CD4-positive, alpha-beta T cell treated with Interleukin-10 for 1 hour (primary cell): ENCODE measurements around the gene TSEN34.
"Not testable (repeated sequence)": the region's sequence is repeated elsewhere in the genome, so short reads cannot be mapped to it uniquely, and the experiment has no call there.

Experiments used
- DNase-seq: peaks from one replicate; pipeline ENCODE4 v3.0.0-alpha.2; 2020

TSEN34 gene

DNA sequence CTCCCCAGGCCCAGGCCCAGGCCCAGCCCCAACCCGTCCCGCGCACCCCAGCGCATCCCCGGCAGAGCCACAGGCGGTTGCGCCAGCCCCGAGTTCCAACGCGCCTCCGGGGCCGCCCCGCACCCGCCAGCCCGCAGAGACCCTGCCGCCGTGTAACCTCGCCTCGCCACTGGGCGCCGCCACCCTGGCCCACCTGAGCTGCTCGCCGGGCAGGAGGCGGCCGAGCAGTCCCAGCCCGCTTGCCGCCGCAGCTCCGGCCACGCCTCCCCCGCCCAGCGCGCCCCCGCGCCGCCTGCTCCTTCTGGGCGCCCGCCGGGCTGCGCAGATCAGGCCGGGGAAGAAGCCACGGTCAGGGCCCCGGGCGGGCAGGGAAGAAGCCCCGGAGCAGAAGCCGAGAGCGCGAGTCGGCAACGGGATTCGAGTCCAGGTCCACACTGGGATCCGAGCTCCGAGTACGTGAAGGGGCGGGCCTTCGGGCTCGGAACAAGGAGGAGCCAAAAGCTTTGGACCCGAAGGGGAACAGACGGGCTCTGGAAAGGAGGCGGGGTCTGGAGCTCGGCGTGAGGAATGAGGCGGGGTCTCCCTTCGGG lies 1.9 kb upstream of the TSEN34 start, which contains the start of gene MBOAT7:
TSS of gene MBOAT7 (minus strand) at position 436 of the 590 bp plus-strand sequence. CDS start 1,072 bp downstream, outside the sequence.
- no peak for DNase-seq

DNA sequence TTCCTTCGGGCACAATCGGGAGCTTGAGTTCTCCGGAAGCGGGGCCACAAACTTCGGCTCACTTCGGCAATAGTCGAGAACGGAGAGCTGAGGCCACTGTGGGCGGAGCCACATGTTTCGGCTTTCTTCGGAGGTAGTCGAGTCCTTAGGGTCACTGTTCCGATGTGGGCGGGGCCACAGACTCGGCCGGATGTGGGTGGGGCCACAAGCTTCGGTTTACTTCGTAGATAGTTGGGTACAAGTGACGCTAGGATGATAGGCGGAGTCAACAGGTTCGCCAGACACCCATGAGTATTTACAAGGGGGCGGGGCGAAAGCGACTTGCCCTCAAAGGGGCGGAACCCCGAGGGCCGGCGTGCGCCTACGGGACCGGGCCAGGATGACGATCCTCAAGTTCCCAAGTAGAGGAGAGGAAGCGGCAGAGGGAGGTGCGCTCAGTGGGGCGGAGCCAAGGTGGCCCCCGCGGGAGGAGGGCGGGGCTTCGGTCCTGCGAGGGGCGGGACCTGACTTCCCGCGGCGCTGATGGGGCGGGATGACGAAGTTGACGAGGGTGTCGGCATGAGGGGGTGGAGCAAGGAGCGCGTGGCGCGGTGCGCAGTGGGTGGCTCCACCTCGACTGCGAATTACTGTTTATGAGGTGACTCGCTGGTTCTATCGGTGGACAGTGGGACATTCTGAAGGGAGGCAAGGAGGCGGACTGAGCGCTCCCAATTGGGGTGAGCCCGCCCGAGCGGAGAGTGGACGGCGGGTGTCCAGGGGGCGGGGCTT lies 1.2 kb upstream of the TSEN34 start:
- DNase-seq = peak; percentile 100

DNA sequence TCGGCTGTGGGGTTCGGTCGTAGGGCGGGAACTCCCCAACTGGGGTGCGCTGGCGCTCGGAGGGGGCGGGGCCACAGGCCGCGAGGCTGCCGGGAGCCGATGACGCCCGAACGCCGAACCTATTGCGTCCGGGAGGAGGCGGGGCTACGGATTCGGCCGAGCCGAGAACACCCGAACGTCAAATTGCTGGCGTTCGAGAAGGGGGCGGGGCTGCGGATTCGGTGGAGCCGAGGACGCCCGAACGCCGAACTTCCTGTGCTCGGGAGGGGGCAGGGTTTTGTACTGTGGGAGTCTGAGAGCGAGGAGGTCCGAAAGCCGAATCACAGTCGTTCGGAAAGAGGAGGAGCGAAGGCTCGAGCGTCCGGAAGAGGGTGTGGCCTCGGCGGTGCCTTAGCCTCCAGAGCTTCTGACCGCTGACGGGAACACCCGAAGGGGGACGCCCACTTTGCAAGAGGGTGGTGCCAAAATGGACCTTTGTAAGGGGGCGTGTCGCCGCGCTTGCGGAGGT lies 551 bp upstream of the TSEN34 start:
- DNase-seq = peak; percentile 100

DNA sequence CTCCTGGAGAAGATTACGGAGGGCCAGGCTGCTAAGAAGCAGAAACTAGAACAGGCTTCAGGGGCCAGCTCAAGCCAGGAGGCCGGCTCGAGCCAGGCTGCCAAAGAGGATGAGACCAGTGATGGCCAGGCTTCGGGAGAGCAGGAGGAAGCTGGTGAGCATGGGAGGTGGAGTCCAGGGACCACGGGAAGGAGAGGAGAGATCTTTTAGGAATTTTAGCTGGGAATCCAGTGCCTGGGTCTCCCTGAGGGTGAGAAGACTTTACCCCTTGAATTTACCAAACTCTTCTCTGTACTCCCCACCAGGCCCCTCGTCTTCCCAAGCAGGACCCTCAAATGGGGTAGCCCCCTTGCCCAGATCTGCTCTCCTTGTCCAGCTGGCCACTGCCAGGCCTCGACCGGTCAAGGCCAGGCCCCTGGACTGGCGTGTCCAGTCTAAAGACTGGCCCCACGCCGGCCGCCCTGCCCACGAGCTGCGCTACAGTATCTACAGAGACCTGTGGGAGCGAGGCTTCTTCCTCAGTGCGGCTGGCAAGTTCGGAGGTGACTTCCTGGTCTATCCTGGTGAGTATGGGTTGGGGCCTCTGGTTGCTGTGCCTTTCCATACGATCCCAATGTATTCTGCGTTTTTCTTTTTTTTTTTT lies 824 bp downstream of the TSEN34 start:
- DNase-seq = no peak

DNA sequence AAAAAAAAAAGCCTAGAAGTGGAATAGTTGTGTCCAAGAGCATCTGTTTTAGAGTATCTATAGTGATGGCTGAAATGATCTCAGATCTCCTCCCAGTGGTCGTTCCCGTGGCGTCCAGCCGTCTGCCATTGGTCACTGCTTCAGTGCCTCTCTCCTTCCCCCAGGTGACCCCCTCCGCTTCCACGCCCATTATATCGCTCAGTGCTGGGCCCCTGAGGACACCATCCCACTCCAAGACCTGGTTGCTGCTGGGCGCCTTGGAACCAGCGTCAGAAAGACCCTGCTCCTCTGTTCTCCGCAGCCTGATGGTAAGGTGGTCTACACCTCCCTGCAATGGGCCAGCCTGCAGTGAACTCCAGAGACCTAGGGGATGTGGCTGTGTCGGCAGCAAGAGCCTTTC lies 1.9 kb downstream of the TSEN34 start:
- no peak for DNase-seq

DNA sequence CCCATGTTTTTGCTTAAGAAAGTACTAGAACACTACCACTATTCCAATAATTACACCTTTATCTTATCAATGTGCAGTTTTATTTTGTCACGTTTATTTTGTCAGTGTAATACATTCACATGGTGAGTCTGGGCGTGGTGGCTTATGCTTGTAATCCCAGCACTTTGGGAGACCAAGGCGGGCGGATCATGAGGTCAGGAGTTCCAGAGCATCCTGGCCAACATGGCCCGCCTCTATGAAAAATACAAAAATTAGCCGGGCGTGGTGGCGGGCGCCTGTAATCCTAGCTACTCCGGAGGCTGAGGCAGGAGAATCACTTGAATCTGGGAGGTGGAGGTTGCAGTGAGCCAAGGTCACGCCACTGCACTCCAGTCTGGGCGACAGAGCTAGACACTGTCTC lies 3.4 kb downstream of the TSEN34 start:
- not testable (repeated sequence) for DNase-seq

DNA sequence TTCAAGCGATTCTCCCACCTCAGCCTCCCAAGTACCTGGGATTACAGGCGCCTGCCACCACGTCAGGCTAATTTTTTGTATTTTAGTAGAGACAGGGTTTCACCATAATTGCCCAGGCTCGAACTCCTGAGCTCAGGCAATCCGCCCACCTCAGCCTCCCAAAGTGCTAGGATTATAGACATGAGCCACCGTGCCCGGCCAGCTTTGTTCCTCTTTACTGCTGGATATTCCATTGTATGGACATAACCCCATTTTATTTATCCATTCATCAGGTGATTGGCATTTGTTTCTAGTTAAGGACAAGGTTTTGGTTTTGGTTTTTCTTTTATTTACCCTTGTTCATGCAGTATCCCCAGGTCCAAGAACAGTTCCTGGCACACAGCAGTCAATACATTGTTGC lies 5.4 kb downstream of the TSEN34 start:
- DNase-seq = no peak

DNA sequence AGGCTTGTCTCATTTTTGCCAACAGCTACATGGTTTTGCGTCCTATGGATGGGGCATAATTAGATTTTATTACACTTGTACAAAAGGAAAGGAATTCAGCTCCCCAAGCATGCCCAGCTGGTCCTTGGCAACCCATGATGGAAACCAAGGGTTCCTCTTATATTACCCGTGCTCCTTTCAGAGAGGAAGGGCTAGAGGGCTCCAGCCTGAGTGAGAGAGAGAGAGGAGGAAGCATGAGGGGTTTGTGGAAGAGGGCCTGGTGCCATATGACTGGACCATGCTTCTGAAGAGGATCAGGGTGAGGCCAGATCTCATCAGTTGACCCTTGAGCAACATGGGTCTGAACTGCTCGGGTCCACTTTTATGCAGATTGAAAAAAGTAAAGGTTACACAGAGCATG lies 6.0 kb downstream of the TSEN34 start:
- no peak for DNase-seq

DNA sequence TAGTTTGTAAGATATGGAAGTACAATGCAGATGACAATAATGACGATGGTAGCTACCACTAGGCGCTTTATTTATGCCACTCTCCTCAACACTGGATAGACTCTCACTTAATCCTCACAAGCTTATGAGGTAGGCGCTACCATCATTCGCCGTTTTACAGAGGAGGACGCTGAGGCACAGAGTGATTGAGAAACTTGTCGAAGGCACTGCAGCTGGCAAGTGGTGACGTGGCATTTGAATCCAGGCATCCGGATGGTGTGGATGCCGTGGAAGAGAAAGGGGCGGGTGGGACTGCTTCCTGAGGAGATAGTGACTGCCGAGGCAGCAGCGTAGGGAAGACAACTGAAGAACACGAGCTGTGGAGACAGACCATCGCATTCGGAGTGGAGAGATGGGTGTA lies 8.3 kb downstream of the TSEN34 start:
- DNase-seq = no peak

DNA sequence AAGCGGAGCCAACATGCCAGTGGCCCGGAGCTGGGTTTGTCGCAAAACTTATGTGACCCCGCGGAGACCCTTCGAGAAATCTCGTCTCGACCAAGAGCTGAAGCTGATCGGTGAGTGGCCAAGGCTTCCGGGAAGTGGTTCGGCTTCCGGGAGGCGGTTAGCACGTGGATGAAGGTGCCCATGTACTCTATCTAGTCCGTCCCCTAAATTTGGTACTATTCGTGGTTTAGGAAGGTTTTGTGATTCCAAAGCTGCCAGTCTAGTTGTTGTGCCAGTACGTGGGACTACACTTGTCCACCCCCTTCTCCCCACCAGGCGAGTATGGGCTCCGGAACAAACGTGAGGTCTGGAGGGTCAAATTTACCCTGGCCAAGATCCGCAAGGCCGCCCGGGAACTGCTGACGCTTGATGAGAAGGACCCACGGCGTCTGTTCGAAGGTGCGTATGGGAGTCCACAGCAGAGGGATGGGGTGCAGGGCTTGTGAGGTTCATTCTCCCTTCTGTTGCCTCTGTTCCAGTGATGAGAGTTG lies 10.1 kb downstream of the TSEN34 start:
- no peak for DNase-seq

DNA sequence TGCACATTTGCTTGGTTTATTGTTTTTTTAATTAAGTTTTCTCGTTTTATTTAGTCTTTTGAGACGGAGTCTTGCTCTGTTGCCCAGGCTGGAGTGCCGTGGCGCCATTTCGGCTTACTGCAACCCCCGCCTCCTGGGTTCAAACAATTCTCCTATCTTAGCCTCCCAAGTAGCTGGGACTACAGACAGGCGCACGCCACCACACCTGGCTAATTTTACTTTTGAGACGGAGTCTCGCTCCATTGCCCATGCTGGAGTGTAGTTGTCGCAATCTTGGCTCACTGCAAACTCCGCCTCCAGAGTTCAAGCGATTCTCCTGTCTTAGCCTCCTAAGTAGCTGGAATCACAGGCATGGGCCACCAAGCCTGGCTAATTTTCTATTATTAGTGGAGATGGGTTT lies 10.9 kb downstream of the TSEN34 start:
- no peak for DNase-seq

DNA sequence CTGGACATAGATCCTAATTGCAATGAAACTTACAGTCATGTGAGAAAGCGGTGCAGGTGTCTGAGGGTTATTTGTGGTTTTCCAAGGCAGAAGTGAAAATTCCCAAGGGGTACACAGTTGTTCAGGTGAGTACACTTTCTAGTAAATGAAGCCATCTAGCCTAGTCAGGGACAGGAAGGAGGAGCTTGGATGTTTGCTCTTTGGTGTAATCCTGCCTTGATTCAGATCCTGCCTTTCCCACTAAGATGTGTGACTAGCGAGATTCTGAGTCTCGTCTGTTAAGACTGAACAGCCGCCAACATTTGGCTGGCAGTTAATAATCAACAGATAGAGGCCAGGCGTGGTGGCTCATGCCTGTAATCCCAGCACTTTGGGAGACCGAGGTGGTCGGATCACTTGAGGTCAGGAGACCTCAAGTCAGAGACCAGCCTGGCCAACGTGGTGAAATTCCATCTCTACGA lies 12.1 kb downstream of the TSEN34 start:
- DNase-seq = no peak

DNA sequence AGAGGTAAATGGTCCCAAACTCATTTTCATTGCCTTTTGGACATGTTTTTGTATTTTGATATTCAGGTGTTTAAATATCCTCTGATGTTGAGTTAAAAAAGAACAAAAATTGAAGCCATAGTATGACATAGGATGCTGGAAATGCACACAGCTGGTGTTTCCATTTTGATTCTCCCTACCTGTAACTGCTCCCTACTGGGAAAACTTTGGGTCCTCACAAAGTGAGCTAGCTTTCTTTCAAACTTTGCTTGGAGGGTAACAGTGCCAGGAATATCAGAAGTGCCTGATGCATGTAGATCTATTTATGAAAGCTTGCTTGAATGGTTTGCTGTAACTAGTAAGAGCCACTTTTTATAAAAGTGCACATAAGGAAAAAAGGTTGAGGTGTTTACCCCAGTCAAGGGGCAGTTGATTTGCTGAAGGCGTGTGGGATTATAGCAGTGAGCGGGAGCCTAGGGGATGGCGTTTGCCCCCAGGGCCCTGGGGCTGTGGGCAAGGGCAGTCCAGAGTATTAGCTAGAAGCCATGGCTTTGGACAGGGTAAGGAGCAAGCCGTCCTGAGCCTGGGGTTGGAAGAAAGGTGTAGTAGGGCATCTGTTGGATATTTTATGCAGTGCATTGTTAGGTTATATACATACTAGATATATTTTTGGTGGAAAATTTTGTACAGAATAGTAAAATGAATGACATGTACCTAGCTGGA lies 13.8 kb downstream of the TSEN34 start:
- DNase-seq = no peak

DNA sequence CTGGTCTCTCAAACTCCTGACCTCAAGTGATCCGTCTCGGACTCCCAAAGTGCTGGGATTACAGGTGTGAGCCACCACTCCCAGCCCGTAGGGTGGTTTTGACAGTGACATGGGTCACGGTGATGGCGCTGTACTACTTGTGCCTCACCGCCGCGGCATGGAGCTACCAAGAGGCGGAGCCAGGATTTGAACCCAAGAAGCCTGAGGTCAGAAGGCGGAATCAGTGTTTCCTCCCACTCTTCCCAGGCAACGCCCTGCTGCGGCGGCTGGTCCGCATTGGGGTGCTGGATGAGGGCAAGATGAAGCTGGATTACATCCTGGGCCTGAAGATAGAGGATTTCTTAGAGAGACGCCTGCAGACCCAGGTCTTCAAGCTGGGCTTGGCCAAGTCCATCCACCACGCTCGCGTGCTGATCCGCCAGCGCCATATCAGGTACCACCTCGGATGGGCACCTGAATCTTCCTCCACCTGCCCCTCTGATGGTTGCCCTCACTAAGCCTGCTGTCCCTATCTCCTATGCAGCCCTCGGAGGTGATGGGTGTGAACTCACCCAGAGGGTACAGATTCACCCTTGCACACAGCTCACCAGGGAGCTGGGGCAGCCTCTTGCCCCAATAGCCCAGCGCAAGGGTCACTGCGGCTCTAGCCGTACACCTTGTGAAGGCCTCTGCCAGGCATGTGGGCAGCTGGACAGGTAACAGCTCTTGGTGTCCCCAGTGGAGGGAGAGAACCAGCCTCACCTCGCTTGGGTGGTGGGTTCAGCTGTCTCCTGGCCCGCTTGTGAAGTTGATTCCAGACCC lies 15.1 kb downstream of the TSEN34 start:
- no peak for DNase-seq

DNA sequence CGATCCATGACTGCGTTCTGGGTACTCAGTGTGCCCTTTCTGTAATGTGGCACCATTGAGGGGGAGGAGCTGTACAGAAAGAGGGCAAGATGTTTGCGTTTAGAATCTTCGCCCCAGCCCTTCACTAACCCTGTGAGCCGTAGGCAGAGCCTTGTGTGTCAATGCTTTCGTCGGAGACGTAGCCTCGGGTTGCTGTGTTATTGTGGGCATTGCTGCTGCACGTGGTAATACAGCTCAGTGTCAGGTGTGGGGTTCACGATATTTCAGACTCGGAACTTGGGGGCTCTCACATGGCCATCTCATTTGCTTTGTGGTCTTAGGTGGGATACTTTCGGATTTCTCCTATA lies 15.7 kb downstream of the TSEN34 start:
- no peak for DNase-seq

DNA sequence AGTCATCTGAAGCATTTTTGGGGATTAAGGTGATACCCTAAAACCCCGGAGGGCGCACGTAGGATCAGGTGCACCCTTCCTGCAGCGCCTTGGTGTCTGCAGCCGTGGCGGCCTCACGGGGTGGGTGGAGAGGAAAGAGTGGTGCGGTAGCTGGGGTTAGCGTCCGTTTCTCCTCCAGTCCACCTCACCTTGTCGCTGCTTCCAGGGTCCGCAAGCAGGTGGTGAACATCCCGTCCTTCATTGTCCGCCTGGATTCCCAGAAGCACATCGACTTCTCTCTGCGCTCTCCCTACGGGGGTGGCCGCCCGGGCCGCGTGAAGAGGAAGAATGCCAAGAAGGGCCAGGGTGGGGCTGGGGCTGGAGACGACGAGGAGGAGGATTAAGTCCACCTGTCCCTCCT lies 16.1 kb downstream of the TSEN34 start:
- DNase-seq = not testable (repeated sequence)

DNA sequence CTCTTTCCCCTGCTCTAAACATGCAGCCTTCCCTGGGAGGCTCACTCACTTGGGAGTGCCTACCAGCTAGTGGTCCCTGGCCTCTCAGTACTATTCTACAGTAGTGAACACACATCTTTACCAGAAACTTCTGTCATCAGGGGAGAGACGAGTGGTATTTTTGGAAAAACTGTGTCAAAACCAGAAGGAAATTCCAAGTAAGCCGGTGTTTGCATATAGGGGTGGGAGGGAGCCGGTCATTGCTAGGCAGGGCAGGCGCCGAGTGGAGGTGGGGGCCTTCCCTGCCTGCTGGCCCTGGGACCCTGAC lies 16.5 kb downstream of the TSEN34 start:
- no peak for DNase-seq

DNA sequence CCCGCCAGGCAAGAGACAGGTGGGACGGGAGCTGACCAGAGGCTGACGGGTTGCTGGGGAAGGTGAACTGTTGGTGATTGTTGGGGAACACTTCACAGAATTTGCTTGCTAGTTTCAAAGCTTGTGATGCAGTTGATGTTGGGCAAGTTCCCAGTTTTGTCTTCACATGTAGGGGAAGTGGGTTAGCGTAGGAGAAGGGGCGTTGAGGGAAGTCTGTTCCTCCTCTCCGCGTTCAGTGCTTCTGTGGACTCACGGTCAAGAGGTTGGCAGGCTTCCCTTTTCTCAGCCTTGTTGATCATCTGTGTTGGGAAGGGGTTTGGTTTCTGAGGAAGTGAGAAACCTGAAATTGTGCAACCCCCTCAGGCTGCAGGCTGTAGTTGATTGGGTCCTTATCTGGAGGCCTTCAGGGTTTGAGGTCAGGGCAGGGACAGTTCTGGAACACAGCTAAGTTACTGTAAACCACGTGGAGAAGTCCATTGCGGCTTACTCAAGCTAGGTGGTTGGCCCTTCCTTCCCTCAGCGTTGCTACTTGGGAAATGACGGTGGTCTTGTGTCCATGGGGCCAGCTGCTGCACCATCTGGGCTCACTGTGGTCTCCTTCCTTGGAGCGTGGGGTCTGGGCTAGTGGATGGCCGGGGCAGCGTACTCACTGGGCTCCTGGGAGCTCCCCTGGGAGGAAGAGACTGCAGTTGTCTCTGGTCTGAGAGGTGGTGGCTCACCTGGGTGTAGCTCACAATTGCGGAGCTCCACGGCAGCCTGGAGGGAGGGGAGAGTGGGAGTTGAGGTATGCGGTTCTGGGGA lies 17.1 kb downstream of the TSEN34 start:
- DNase-seq = peak; percentile 58

DNA sequence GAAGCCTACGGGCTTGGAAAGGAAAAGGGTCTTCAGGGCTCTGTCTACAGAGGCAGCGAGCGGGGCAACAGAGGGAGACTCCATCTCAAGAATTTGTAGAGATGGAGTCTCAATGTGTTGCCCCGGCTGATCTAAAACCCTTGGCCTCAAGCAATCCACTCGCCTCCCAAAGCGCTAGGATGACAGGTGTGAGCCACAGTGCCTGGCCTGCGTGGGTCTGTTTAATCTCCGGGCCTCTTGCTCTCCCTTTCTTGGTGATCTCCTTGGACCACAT lies 17.6 kb downstream of the TSEN34 start:
- no peak for DNase-seq

DNA sequence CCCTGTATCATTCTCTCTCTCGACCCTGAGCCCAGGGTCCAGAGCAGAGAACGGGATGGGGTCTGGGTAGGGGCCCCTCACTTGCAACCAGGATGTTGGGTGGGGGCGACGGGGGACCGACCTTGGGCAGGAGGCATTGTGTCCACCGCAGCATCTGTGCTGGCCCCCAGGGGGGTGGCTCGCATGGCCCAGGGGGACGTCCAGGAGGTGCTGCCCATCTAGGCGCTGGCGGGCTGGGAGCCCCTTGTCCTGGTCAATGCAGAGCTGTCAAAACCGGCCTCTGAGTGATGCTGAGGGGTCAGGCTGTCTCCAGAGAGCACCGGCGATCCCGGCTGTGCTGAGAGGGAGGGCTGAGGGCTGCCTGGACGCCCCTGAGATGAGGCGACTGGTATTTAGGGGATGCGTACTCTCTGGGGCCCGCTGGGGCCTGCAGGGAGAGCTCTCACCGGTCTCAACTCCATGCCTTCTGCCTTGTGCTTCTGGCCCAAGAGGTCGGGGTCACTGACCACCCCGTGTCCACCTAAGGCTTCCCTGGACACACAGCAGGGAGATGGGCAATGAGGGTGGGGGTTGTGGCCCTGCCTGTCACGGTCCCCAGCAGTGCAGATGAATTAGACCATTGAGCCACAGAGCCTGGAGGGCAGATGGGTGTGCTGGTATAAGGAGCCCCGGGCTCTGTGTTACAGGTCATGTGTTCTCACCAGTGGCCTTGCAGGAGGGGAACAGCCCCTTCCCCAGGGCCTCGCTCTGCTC lies 18.1 kb downstream of the TSEN34 start:
- DNase-seq = peak; percentile 12
